ENCODE measurements around the gene DHRS9. TPM values are rescaled to one million over a fixed set of nuclear protein-coding genes. Genes with fewer than 3 reads are reported as not detected.
A peak's percentile ranks its signal among the peaks of the same experiment; 100 is the strongest.

The DHRS9 gene
- total and polyA plus RNA-seq, 9 of the 15 experiments (the other 6 are each of a cell fraction or from before 2014, with no cell fraction given) = 0.27 to 1.7 (median 0.69) TPM

GRCh38 chr2:169072163-169072925, 3.0 kb downstream of the DHRS9 start (continued):
- TF ChIP-seq TEAD4 (IDR thresholded peaks at IDR 0.05; ENCODE audit: low read length) = peak; percentile 90
- TF ChIP-seq TEAD4 (CRISPR knock-in tag; IDR thresholded peaks at IDR 0.05; ENCODE audit: borderline replicate concordance) = no peak
- TF ChIP-seq ARNT (IDR thresholded peaks at IDR 0.05) = peak in 1 of 2 experiments; percentile 73; a peak in 2 of 4 replicates
- TF ChIP-seq ZNF589 (CRISPR knock-in tag; IDR thresholded peaks at IDR 0.05; ENCODE audit: low read depth) = 0 out of 2 replicates have a peak, but pooled peaks have one; percentile 13
- no peak for TF ChIP-seq XRCC3 (IDR thresholded peaks at IDR 0.05)
- peak; percentile 29; the same call in 1 of the 2 replicates for TF ChIP-seq CXXC5 (CRISPR knock-in tag; IDR thresholded peaks at IDR 0.05)
- no peak for TF ChIP-seq ELF2 (CRISPR knock-in tag; IDR thresholded peaks at IDR 0.05)
- no peak for TF ChIP-seq RFX5 (IDR thresholded peaks at IDR 0.05; ENCODE audit: low read depth, low read length)
- TF ChIP-seq KLF6 (CRISPR knock-in tag; IDR thresholded peaks at IDR 0.05; ENCODE audit: borderline replicate concordance) = peak; percentile 33; the same call in 1 of the 2 replicates
- TF ChIP-seq, protein P1, sequence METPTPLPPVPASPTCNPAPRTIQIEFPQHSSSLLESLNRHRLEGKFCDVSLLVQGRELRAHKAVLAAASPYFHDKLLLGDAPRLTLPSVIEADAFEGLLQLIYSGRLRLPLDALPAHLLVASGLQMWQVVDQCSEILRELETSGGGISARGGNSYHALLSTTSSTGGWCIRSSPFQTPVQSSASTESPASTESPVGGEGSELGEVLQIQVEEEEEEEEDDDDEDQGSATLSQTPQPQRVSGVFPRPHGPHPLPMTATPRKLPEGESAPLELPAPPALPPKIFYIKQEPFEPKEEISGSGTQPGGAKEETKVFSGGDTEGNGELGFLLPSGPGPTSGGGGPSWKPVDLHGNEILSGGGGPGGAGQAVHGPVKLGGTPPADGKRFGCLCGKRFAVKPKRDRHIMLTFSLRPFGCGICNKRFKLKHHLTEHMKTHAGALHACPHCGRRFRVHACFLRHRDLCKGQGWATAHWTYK (CRISPR knock-in tag; IDR thresholded peaks at IDR 0.05) = no peak
- TF ChIP-seq, protein P2, sequence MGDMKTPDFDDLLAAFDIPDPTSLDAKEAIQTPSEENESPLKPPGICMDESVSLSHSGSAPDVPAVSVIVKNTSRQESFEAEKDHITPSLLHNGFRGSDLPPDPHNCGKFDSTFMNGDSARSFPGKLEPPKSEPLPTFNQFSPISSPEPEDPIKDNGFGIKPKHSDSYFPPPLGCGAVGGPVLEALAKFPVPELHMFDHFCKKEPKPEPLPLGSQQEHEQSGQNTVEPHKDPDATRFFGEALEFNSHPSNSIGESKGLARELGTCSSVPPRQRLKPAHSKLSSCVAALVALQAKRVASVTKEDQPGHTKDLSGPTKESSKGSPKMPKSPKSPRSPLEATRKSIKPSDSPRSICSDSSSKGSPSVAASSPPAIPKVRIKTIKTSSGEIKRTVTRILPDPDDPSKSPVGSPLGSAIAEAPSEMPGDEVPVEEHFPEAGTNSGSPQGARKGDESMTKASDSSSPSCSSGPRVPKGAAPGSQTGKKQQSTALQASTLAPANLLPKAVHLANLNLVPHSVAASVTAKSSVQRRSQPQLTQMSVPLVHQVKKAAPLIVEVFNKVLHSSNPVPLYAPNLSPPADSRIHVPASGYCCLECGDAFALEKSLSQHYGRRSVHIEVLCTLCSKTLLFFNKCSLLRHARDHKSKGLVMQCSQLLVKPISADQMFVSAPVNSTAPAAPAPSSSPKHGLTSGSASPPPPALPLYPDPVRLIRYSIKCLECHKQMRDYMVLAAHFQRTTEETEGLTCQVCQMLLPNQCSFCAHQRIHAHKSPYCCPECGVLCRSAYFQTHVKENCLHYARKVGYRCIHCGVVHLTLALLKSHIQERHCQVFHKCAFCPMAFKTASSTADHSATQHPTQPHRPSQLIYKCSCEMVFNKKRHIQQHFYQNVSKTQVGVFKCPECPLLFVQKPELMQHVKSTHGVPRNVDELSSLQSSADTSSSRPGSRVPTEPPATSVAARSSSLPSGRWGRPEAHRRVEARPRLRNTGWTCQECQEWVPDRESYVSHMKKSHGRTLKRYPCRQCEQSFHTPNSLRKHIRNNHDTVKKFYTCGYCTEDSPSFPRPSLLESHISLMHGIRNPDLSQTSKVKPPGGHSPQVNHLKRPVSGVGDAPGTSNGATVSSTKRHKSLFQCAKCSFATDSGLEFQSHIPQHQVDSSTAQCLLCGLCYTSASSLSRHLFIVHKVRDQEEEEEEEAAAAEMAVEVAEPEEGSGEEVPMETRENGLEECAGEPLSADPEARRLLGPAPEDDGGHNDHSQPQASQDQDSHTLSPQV (IDR thresholded peaks at IDR 0.05) = peak; percentile 46; the same call in 1 of the 2 replicates
- no peak for TF ChIP-seq ATF6 (CRISPR knock-in tag; IDR thresholded peaks at IDR 0.05)
- no peak for TF ChIP-seq HMG20B (CRISPR knock-in tag; IDR thresholded peaks at IDR 0.05)
- TF ChIP-seq, protein P3, sequence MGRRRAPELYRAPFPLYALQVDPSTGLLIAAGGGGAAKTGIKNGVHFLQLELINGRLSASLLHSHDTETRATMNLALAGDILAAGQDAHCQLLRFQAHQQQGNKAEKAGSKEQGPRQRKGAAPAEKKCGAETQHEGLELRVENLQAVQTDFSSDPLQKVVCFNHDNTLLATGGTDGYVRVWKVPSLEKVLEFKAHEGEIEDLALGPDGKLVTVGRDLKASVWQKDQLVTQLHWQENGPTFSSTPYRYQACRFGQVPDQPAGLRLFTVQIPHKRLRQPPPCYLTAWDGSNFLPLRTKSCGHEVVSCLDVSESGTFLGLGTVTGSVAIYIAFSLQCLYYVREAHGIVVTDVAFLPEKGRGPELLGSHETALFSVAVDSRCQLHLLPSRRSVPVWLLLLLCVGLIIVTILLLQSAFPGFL (CRISPR knock-in tag; IDR thresholded peaks at IDR 0.05) = no peak
- TF ChIP-seq, protein P4, sequence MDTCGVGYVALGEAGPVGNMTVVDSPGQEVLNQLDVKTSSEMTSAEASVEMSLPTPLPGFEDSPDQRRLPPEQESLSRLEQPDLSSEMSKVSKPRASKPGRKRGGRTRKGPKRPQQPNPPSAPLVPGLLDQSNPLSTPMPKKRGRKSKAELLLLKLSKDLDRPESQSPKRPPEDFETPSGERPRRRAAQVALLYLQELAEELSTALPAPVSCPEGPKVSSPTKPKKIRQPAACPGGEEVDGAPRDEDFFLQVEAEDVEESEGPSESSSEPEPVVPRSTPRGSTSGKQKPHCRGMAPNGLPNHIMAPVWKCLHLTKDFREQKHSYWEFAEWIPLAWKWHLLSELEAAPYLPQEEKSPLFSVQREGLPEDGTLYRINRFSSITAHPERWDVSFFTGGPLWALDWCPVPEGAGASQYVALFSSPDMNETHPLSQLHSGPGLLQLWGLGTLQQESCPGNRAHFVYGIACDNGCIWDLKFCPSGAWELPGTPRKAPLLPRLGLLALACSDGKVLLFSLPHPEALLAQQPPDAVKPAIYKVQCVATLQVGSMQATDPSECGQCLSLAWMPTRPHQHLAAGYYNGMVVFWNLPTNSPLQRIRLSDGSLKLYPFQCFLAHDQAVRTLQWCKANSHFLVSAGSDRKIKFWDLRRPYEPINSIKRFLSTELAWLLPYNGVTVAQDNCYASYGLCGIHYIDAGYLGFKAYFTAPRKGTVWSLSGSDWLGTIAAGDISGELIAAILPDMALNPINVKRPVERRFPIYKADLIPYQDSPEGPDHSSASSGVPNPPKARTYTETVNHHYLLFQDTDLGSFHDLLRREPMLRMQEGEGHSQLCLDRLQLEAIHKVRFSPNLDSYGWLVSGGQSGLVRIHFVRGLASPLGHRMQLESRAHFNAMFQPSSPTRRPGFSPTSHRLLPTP (IDR thresholded peaks at IDR 0.05; ENCODE audit: borderline replicate concordance, extremely low read depth, insufficient read length) = no peak
